Right lobe of liver (tissue), 6 donors: ENCODE measurements around the gene ZNF532. TPM values are rescaled to one million over a fixed set of nuclear protein-coding genes. Genes with fewer than 3 reads are reported as not detected.

ENCODE experiments used
- ATAC-seq, 4 donors: fragments of 200-7000 bp; cut with Tn5 transposase; one replicate each; pipeline ENCODE4 v1.9.1; 2020; ENCODE audit warnings: mild to moderate bottlenecking in 4 of 4, moderate library complexity in 4 of 4
- DNase-seq, 3 donors: peaks; one replicate each; pipeline ENCODE4 v3.0.0-alpha.2; 2020
- H3K27ac ChIP-seq, 3 donors: fragments of 200-600 bp; one replicate each; pipeline ENCODE4 v1.8.0; 2022
- H3K27me3 ChIP-seq, 2 donors: fragments of 200-600 bp; one replicate each; pipeline ENCODE4 v1.8.0; 2022
- H3K36me3 ChIP-seq, 4 donors: fragments of 200-600 bp; sonication (generic) in 1 of 4; one replicate each; pipeline versions ENCODE4 v1.5.1 to v1.8.0; 2017 to 2022; ENCODE audit warnings: control low read depth in 1 of 4
- H3K4me1 ChIP-seq, 4 donors: fragments of 200-600 bp; sonication (generic) in 1 of 4; one replicate each; pipeline versions ENCODE4 v1.5.1 to v1.8.0; 2017 to 2022; ENCODE audit warnings: control low read depth in 1 of 4
- H3K4me3 ChIP-seq, 3 donors: fragments of 200-600 bp; one replicate each; pipeline ENCODE4 v1.8.0; 2022
- H3K9me3 ChIP-seq, 4 donors: fragments of 200-600 bp; sonication (generic) in 1 of 4; one replicate each; pipeline versions ENCODE4 v1.5.1 to v1.8.0; 2017 to 2022; ENCODE audit warnings: control low read depth in 1 of 4
- POLR2A ChIP-seq: fragments of 450-650 bp; IDR thresholded peaks from one replicate; pipeline ENCODE4 v1.6.1; 2017; ENCODE audit warnings: antibody characterized with exemption, mild to moderate bottlenecking
- WGBS: methylation state at CpG from one replicate; pipeline ENCODE4 v1.1.6; 2018; ENCODE audit warnings: low coverage, low lambda C conversion rate; ENCODE audit not compliant: insufficient coverage; ENCODE audit errors: missing lambda C conversion rate; 5-methylcytosine and 5-hydroxymethylcytosine counted together
- intact Hi-C, 2 donors: fragments of 100-400 bp; cut with DNase I; formaldehyde crosslinking; loops; one replicate each; pipeline versions ENCODE4 v1.11.2 to v1.14.1; 2022
- total RNA-seq, 6 experiments: library from RNA; depleted of rRNA in 2 of 6; stranded (reverse); fragments of >200 nt in 2 of 6; fragmentation: NEBNext Ultra II Directional in 3 of 6; extraction: Animal tissue kit (Norgen Biotek cat#: 25700) in 3 of 6; gene quantifications; one replicate each; pipeline versions ENCODE4 v1.1.0 to v1.2.4, GENCODE V29; 2016 to 2023
- TF ChIP-seq, protein P1 (sequence below), 4 donors: fragments of 200-600 bp in 3 of 4; fragments of 450-650 bp in 1 of 4; IDR thresholded peaks; one replicate each; pipeline versions ENCODE4 v1.5.1 to v1.8.0; 2016 to 2022; ENCODE audit warnings: antibody characterized with exemption in 4 of 4, mild to moderate bottlenecking in 2 of 4
- donor health status: DM: no; HTN: yes; CAD: no.
- donor health status: DM: no; HTN: no; CAD: no.
- donor health status: DM: no; HTN: no; CAD: no.
- donor health status: DM: no; HTN: yes; CAD: no.
- donor health status: DM: no; HTN: yes; CAD: no.

ZNF532 gene
- total RNA-seq, 6 experiments from 2014 or later: 2.0 to 6.4 (median 3.2) TPM

DNA sequence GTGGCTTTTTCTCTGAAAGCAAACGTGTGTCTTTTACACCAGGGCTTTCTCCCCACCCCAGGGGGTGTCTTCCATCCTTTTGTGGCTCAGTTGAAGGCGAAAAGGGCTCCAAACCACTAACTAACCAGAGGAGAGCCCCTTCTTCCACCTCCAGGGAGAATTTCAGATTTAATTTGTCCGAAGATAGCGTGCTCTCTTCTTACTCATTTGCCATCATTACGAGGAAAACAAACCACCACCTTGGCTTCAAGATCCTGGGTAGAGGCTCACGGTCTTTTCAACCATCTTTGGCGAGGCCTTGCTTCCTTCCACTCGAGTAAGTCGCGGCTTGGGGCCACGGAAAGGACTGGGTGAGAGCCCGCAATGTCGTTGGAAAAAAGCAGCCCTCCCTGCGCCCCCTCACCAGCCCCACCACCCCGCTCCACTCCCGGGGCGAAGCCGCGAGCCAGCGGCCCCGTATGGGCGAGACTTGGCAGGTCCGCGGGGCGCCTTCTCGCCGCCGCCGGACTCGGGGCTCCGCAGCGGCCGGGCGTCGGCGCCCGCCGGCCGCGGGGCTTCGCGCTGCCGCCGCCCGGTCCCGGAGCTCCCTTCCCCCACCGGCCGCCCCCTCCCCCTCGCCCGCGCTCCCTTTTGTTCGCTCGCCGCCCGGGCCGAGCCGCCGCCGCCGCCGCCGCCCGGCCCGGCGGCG is 1.7 kb upstream of the ZNF532 start:
- ATAC-seq: peak; percentile 11 to 44 (median 26)
- H3K27ac ChIP-seq: peak overlapping the region; percentile 70 to 90 (median 87)
- intact Hi-C loops: no loop called here
- H3K4me1 ChIP-seq: peaks cover 0 to 10% (median 0%) of the 10 kb centered on the region in 4 donors
- H3K9me3 ChIP-seq: no peaks in the 10 kb centered on the region
- DNase-seq: peak in 1 of 3 donors; percentile 33
- no peaks in the 10 kb centered on the region for H3K27me3 ChIP-seq
- TF ChIP-seq, protein P1, sequence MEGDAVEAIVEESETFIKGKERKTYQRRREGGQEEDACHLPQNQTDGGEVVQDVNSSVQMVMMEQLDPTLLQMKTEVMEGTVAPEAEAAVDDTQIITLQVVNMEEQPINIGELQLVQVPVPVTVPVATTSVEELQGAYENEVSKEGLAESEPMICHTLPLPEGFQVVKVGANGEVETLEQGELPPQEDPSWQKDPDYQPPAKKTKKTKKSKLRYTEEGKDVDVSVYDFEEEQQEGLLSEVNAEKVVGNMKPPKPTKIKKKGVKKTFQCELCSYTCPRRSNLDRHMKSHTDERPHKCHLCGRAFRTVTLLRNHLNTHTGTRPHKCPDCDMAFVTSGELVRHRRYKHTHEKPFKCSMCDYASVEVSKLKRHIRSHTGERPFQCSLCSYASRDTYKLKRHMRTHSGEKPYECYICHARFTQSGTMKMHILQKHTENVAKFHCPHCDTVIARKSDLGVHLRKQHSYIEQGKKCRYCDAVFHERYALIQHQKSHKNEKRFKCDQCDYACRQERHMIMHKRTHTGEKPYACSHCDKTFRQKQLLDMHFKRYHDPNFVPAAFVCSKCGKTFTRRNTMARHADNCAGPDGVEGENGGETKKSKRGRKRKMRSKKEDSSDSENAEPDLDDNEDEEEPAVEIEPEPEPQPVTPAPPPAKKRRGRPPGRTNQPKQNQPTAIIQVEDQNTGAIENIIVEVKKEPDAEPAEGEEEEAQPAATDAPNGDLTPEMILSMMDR (IDR thresholded peaks at IDR 0.05): no peak
- TF ChIP-seq POLR2A: no peak
- WGBS: 30% methylated on average over 16 of the region's 66 CpGs
- H3K4me3 ChIP-seq: peak overlapping the region; percentile 20 to 54 (median 46)
- no peaks in the 10 kb centered on the region for H3K36me3 ChIP-seq

DNA sequence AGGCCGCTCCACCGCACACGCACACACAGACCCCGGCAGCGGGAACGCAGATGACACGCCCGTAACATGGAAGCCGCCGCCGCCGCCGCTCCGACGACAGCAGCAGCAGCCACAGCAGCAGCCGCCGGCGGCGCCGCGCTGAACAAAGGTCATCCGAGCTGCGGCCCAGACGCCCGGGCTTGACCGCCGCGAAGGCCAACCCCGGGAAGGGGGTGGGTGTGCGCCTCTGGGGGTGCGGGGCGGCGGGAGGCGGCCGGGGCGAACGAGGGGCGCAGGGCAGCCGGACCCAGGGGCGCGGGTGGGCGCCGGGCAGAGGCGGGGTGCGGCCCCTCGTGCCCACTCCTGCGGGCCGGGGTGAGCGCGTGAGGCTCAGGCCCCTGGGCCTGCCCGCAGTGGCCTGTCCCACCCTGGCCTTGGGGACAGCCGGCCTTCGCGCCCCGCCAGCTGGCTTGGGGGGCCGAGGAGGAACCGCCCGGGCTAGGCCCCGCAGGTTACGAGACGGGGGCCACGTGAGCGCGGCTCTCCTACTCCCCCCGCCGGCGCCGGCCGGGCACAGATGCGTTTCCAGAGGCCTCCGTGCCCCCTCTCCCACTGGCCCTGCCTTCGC is 1.0 kb upstream of the ZNF532 start:
- WGBS: 35% methylated on average over 14 of the region's 72 CpGs
- no peaks in the 10 kb centered on the region for H3K36me3 ChIP-seq
- H3K27me3 ChIP-seq: no peaks in the 10 kb centered on the region
- DNase-seq: peak; percentile 69 to 79 (median 73)
- ATAC-seq: peak; percentile 61 to 93 (median 80)
- TF ChIP-seq, protein P1 (IDR thresholded peaks at IDR 0.05): no peak
- TF ChIP-seq POLR2A: peak; percentile 17
- H3K4me3 ChIP-seq: peak overlapping the region; percentile 25 to 54 (median 25)
- peaks cover 0 to 10% (median 0%) of the 10 kb centered on the region in 4 donors for H3K4me1 ChIP-seq
- H3K9me3 ChIP-seq: no peaks in the 10 kb centered on the region
- peak overlapping the region; percentile 69 to 90 (median 87) for H3K27ac ChIP-seq
- intact Hi-C loops: no loop called here

DNA sequence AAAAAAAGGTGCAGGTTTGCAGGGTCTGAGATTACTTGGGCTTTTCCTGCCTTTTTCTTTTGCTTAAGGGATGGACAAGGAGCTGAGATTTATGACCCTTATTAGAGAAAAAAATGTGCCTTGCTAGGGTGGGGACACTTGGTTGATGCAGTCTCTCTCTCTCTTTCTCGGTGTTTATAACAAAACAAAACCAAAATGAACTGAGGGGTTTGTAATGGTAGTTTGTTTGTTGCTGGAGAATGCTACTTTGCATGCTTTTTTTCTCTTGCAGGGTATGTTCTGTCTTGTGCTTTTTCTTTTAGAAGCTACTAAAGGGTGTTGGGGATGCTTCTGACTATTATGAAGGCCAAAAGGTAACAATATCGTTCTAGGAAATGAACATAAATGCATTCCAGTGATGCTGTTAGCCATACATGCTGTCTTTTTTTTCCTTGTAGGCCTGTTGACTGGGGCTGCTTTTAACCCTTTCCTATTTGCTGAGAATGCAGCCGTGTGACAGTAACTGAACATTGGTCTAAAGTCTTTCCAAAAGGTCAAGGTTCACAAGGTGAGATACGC is 435 bp downstream of the ZNF532 start:
- DNase-seq (no peak), ATAC-seq (no peak)
- H3K27ac ChIP-seq: peak overlapping the region in 2 of 3 donors; percentile 87 to 90
- H3K27me3 ChIP-seq: no peaks in the 10 kb centered on the region
- no peak overlapping the region for H3K4me3 ChIP-seq
- H3K9me3 ChIP-seq: no peaks in the 10 kb centered on the region
- intact Hi-C loops: no loop called here
- H3K36me3 ChIP-seq: no peaks in the 10 kb centered on the region
- no peak for TF ChIP-seq POLR2A
- TF ChIP-seq, protein P1 (IDR thresholded peaks at IDR 0.05): no peak
- WGBS: 36% methylated on average over 4 of the region's 4 CpGs
- H3K4me1 ChIP-seq: peaks cover 0 to 10% (median 0%) of the 10 kb centered on the region in 4 donors

DNA sequence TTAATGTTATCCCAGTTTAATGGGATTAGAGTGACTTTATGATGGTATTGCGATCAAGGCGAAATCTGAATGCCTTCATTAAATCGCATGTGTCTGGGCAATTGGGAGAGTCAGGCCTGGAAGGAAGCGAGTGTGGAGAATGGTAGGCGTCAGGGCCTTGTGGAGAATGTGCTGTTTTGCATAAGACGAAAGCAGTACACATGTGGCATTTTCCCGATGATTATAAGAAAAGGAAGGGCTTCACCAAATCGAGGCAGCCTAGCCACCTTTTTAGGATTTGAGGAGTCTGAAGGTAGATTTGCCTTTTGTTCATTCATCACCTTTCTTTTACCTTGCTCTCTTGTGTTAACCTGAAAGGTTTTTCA is 1.0 kb downstream of the ZNF532 start:
- peak overlapping the region in 1 of 3 donors; percentile 25 for H3K27ac ChIP-seq
- DNase-seq (no peak), ATAC-seq (no peak)
- WGBS: 89% methylated on average over 7 of the region's 8 CpGs
- H3K36me3 ChIP-seq: no peaks in the 10 kb centered on the region
- H3K4me1 ChIP-seq: peaks cover 0 to 10% (median 0%) of the 10 kb centered on the region in 4 donors
- intact Hi-C loops: no loop called here
- H3K27me3 ChIP-seq: no peaks in the 10 kb centered on the region
- H3K9me3 ChIP-seq: no peaks in the 10 kb centered on the region
- no peak overlapping the region for H3K4me3 ChIP-seq
- TF ChIP-seq POLR2A: no peak
- TF ChIP-seq, protein P1 (IDR thresholded peaks at IDR 0.05): no peak
